Measurements from ENCODE around the gene GARNL3.

Gene GARNL3

GRCh38 chr9:127411122-127411521, 146.5 kb downstream of the GARNL3 start:
- no peak overlapping the region for H3K4me3 ChIP-seq (ENCODE audit: low read length)
- no peak for TF ChIP-seq CTCF (conservative IDR thresholded peaks at IDR 0.05; ENCODE audit: low read length)
- no peak for DNase-seq (ENCODE audit: low read depth)

GRCh38 chr9:127415141-127415540, 150.6 kb downstream of the GARNL3 start:
- DNase-seq (ENCODE audit: low read depth), result no peak
- H3K4me3 ChIP-seq (ENCODE audit: low read length), result no peak overlapping the region
- TF ChIP-seq CTCF (conservative IDR thresholded peaks at IDR 0.05; ENCODE audit: low read length), result no peak

- TF ChIP-seq CTCF (conservative IDR thresholded peaks at IDR 0.05; ENCODE audit: low read length), result no peak
- no peak for DNase-seq (ENCODE audit: low read depth)
- no peak overlapping the region for H3K4me3 ChIP-seq (ENCODE audit: low read length)
Measured at GRCh38 chr9:127415657-127416056, 151.1 kb downstream of the GARNL3 start.

- TF ChIP-seq CTCF (conservative IDR thresholded peaks at IDR 0.05; ENCODE audit: low read length), result no peak
- H3K4me3 ChIP-seq (ENCODE audit: low read length), result no peak overlapping the region
- DNase-seq (ENCODE audit: low read depth), result peak; percentile 33
Measured at GRCh38 chr9:127417131-127418036, 152.8 kb downstream of the GARNL3 start.

GRCh38 chr9:127418037-127418471, 153.5 kb downstream of the GARNL3 start:
- no peak for DNase-seq (ENCODE audit: low read depth)
- no peak overlapping the region for H3K4me3 ChIP-seq (ENCODE audit: low read length)
- no peak for TF ChIP-seq CTCF (conservative IDR thresholded peaks at IDR 0.05; ENCODE audit: low read length)

- H3K4me3 ChIP-seq (ENCODE audit: low read length), result no peak overlapping the region
- TF ChIP-seq CTCF (conservative IDR thresholded peaks at IDR 0.05; ENCODE audit: low read length), result no peak
- DNase-seq (ENCODE audit: low read depth), result no peak
Measured at GRCh38 chr9:127419348-127419747, 154.8 kb downstream of the GARNL3 start.

GRCh38 chr9:127421057-127421456, 156.5 kb downstream of the GARNL3 start:
- TF ChIP-seq CTCF (conservative IDR thresholded peaks at IDR 0.05; ENCODE audit: low read length), result no peak
- no peak for DNase-seq (ENCODE audit: low read depth)
- H3K4me3 ChIP-seq (ENCODE audit: low read length), result no peak overlapping the region
